Dendritic cell treated with granulocyte-macrophage colony-stimulating factor and Interleukin-4, amounts not matched to agents 40 ng/mL and 50 ng/mL, for 4 days (primary cell): ENCODE data around the gene C1QTNF5.

ENCODE experiments used
- H3K27ac Mint-ChIP-seq: one replicate; pipeline ENCODE4 v1.8.0; 2022; ENCODE audit warnings: mild to moderate bottlenecking, mixed read lengths
- H3K27me3 Mint-ChIP-seq: one replicate; pipeline ENCODE4 v1.8.0; 2022; ENCODE audit warnings: mild to moderate bottlenecking, mixed read lengths
- H3K36me3 Mint-ChIP-seq: one replicate; pipeline ENCODE4 v1.8.0; 2022; ENCODE audit warnings: low read depth, mixed read lengths
- H3K4me1 Mint-ChIP-seq: one replicate; pipeline ENCODE4 v1.8.0; 2022; ENCODE audit warnings: low read depth, mixed read lengths
- H3K4me3 Mint-ChIP-seq: one replicate; pipeline ENCODE4 v1.8.0; 2022; ENCODE audit warnings: mild to moderate bottlenecking, moderate library complexity, mixed read lengths
- H3K9me3 Mint-ChIP-seq: one replicate; pipeline ENCODE4 v1.8.0; 2022; ENCODE audit warnings: mixed read lengths
- intact Hi-C: fragments of 100-400 bp; cut with micrococcal nuclease; formaldehyde crosslinking; loops from one replicate; pipeline ENCODE4 v1.15.0; 2022

The C1QTNF5 gene

GRCh38 chr11:119299416-119299815, 41.3 kb downstream of the C1QTNF5 start:
- Mint-ChIP-seq H3K9me3 (no peaks in the 10 kb centered on the region), H3K27ac (no peak overlapping the region), H3K36me3 (peaks cover 90% of the 10 kb centered on the region), H3K4me3 (no peak overlapping the region), H3K4me1 (no peaks in the 10 kb centered on the region), H3K27me3 (no peaks in the 10 kb centered on the region)
- intact Hi-C loops: no loop called here

DNA sequence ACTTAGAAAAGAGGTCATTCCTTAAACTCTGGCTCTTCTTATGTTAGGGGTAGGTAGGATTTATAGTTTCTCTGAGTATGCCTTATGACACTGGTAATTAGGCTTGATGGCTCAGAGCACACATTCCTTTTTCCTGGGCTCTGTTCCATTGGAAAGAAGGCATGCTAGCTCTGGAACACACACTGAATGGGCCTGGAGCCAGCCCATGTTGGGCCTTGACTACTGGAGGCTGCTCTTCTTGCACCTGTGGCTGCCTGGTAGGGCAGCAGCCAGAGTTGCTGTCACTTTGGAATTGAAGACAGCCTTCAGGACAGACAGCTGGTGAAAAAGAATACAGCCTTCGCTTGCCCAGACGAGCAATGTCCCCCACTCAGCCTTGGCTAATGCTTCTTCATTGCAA, 42.0 kb downstream of the C1QTNF5 start:
- Mint-ChIP-seq H3K4me1 (no peaks in the 10 kb centered on the region), H3K36me3 (peaks cover 85% of the 10 kb centered on the region), H3K4me3 (no peak overlapping the region), H3K27ac (no peak overlapping the region), H3K9me3 (no peaks in the 10 kb centered on the region), H3K27me3 (no peaks in the 10 kb centered on the region)
- intact Hi-C loops: no loop called here

DNA sequence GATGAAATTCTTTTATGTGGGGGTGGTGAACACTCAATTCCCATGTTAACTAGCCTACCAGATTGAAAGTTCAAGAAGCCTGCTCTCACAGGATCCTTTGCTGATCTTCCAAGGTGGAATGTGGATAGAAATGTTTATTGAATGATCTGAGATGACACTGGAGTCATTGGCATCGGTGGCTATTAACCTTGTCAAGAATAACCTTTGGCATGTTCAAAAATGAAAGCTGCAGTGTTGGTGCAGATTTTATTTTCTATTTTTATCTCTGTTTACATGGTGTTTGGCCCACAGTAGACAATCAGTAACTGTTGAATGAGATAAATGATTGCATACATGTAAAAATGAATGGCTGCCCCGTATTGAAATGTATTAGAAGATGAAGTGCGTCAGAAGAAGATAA, 42.7 kb downstream of the C1QTNF5 start:
- Mint-ChIP-seq H3K4me3 (no peak overlapping the region), H3K36me3 (peaks cover 85% of the 10 kb centered on the region), H3K9me3 (no peaks in the 10 kb centered on the region), H3K27ac (no peak overlapping the region), H3K27me3 (no peaks in the 10 kb centered on the region), H3K4me1 (no peaks in the 10 kb centered on the region)
- intact Hi-C loops: no loop called here

GRCh38 chr11:119295178-119295577, 45.5 kb downstream of the C1QTNF5 start:
- Mint-ChIP-seq H3K27me3 (no peaks in the 10 kb centered on the region), H3K27ac (no peak overlapping the region), H3K4me1 (no peaks in the 10 kb centered on the region), H3K9me3 (no peaks in the 10 kb centered on the region), H3K36me3 (peaks cover 85% of the 10 kb centered on the region), H3K4me3 (no peak overlapping the region)
- intact Hi-C loops: no loop called here

DNA sequence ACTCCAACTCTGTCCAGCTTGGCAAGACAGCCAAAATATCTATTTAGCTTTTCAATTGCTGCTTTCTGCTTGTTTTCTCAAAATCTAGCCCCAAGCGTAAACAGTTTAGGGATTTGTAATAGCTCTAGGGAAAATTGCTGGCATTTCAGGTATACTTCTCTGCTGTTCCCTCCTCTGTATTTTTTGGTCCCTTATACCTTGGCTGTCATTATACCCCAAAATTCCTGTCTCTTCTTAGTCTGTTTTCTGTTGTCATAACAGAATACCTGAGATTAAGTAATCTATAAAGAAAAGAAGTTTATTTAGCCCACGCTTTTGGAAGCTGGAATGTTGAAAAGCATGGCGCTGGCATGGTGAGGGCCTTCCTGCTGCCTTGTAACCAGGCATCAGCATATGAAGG, 47.2 kb downstream of the C1QTNF5 start:
- intact Hi-C loops: no loop called here
- Mint-ChIP-seq H3K9me3 (no peaks in the 10 kb centered on the region), H3K4me3 (no peak overlapping the region), H3K27ac (no peak overlapping the region), H3K36me3 (peaks cover 85% of the 10 kb centered on the region), H3K27me3 (no peaks in the 10 kb centered on the region), H3K4me1 (no peaks in the 10 kb centered on the region)

DNA sequence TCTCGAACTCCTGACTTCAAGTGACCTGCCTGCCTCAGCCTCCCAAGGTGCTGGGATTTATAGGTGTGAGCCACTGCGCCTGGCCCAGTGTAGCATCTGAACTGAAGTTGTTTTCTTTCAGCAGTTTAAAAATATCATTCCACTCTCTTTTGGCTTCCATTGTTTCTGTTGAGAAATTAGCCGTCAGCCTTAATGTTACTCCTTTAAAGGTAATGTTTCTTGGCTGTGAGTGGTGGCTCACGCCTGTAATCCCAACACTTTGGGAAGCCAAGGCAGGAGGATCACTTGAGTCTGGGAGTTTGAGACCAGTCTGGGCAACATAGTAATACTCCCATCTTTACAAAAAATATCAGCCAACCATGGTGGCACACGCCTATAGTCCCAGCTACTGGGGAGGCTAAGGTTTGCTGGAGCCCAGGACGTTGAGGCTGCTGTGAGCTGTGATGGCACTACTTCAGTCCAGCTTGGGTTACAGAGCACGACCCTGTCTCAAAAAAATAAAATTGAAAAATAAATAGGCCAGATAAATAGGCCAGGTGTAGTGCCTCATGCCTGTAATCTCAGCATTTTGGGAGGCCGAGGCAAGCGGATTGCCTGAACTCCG, 49.7 kb downstream of the C1QTNF5 start:
- H3K4me1 Mint-ChIP-seq: no peaks in the 10 kb centered on the region
- H3K27me3 Mint-ChIP-seq: no peaks in the 10 kb centered on the region
- no peak overlapping the region for H3K27ac Mint-ChIP-seq
- intact Hi-C loops: no loop called here
- H3K36me3 Mint-ChIP-seq: peaks cover 85% of the 10 kb centered on the region
- no peak overlapping the region for H3K4me3 Mint-ChIP-seq
- no peaks in the 10 kb centered on the region for H3K9me3 Mint-ChIP-seq
